Activated gamma-delta T cell (primary cell): ENCODE measurements around the gene BSN.

Experiments used
- DNase-seq: peaks from one replicate; lab custom pipeline; 2025; lab: John Stamatoyannopoulos, UW
- total RNA-seq, 2 donors: gene quantifications; one replicate each; lab custom pipeline; 2026; lab: John Stamatoyannopoulos, UW

The BSN gene
- total RNA-seq = 0.74 to 1.2 reads per million in 2 donors

GRCh38 chr3:49553692-49554632, at the start of gene BSN:
BSN (plus strand) TSS chr3:49554477; CDS start chr3:49554603, 126 bp downstream.
- peak; percentile 88 for DNase-seq

- no peak for DNase-seq
These were observed 47.4 kb upstream of the BSN start for GRCh38 chr3:49506906-49507305.

GRCh38 chr3:49509028-49509561, 45.2 kb upstream of the BSN start:
- no peak for DNase-seq

GRCh38 chr3:49511639-49512038, 42.6 kb upstream of the BSN start:
- DNase-seq = no peak

- DNase-seq = no peak
These were observed 41.4 kb upstream of the BSN start for GRCh38 chr3:49512781-49513355.

- DNase-seq = no peak
These were observed 40.7 kb upstream of the BSN start for GRCh38 chr3:49513494-49514124.

GRCh38 chr3:49518016-49518415, 36.3 kb upstream of the BSN start:
- DNase-seq = no peak

- DNase-seq = no peak
These were observed 35.8 kb upstream of the BSN start for GRCh38 chr3:49518441-49518840.

GRCh38 chr3:49519296-49519695, 35.0 kb upstream of the BSN start:
- no peak for DNase-seq

- no peak for DNase-seq
These were observed 34.3 kb upstream of the BSN start for GRCh38 chr3:49519916-49520385.

- no peak for DNase-seq
These were observed 30.2 kb upstream of the BSN start for GRCh38 chr3:49523756-49524747.

- DNase-seq = no peak
These were observed 24.7 kb upstream of the BSN start for GRCh38 chr3:49529567-49529966.

GRCh38 chr3:49530231-49530630, 24.0 kb upstream of the BSN start:
- DNase-seq = no peak

GRCh38 chr3:49530701-49531100, 23.6 kb upstream of the BSN start:
- DNase-seq = no peak

- DNase-seq = no peak
These were observed 23.1 kb upstream of the BSN start for GRCh38 chr3:49531218-49531617.

- DNase-seq = no peak
These were observed 22.6 kb upstream of the BSN start for GRCh38 chr3:49531715-49532114.

GRCh38 chr3:49533031-49533430, 21.2 kb upstream of the BSN start:
- no peak for DNase-seq

GRCh38 chr3:49533786-49534519, 20.3 kb upstream of the BSN start:
- DNase-seq = no peak

GRCh38 chr3:49534581-49535441, 19.5 kb upstream of the BSN start:
- no peak for DNase-seq
